Activated CD4-positive, CD25-positive, alpha-beta regulatory T cell treated with anti-CD3 and anti-CD28 coated beads, Interleukin-2, amount 50 U/mL, for 72 hours (primary cell): ENCODE measurements around the gene UBA1.

Experiments used
- DNase-seq: peaks from one replicate; pipeline ENCODE4 v3.0.0; 2021

The UBA1 gene

DNA sequence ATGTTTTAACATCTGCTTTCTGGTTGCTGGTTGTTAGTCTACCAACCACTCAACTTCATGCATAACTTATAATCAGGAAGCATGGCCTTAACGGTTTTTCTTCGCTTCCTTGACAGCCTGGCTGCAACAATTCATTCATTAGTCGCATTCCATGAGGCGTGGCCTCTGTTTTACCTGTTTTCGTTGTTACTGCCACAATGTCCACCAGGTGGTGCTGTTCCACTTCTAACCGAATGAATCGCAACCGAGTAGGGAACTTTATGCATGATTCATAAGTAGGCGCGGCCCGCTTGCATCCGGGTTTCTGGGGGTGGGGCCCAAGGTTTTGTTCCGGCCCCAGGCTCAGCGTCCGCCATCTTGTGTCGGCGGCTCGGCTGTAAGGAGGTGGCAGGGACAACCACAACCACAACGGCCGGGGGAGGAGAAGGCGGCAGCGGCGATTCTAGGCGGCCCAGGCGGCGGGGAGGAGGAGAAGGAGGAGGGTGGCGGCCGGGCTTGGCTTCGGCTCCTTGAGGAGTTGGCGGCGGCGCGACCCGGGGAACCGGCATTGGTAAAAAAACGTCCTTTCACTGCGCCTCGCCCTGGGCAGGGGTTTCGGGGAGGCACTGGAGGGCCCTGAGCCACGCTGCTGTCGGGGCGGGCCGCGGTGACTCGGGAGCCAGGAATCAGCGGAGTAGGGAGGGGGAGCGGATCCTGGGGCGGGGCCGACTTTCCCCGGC lies at the start of gene UBA1:
TSS of gene UBA1 (plus strand) at position 355 of the 719 bp plus-strand sequence. CDS start 4,974 bp downstream, outside the sequence.
- peak; percentile 96 for DNase-seq

GRCh38 chrX:47143894-47144625 lies 49.6 kb upstream of the UBA1 start:
- no peak for DNase-seq

GRCh38 chrX:47144626-47145394 lies 48.8 kb upstream of the UBA1 start, which contains the start of the genes NDUFB11 and RBM10:
Gene NDUFB11, minus strand, starts transcription at chrX:47144702. Its CDS starts 23 bp downstream, at chrX:47144679.
Gene RBM10, plus strand, starts transcription at chrX:47145221. Its CDS starts 2,261 bp downstream, at chrX:47147482.
- DNase-seq: peak; percentile 84

- DNase-seq: no peak
Measured at GRCh38 chrX:47145395-47146120, 48.1 kb upstream of the UBA1 start.

- DNase-seq: no peak
Measured at GRCh38 chrX:47146121-47146935, 47.3 kb upstream of the UBA1 start.

- DNase-seq: no peak
Measured at GRCh38 chrX:47146936-47147859, 46.4 kb upstream of the UBA1 start.

DNA sequence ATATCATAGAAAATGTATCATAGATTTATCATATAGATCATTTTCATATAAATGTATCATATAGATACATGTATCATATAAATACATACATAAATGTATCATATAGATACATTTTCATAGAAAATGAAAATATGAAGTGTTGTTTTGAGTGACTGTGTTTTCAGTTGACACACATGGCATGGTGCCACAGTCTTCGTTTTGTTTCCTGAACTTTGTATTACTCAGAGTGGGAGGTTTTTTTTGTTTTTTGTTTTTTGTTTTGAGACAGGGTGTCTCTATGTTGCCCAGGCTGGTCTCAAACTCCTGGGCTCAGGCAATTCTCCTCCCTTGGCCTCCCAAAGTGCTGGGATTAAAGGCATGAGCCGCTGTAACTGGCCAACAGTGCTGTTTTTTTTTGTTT lies 44.7 kb upstream of the UBA1 start:
- no peak for DNase-seq

DNA sequence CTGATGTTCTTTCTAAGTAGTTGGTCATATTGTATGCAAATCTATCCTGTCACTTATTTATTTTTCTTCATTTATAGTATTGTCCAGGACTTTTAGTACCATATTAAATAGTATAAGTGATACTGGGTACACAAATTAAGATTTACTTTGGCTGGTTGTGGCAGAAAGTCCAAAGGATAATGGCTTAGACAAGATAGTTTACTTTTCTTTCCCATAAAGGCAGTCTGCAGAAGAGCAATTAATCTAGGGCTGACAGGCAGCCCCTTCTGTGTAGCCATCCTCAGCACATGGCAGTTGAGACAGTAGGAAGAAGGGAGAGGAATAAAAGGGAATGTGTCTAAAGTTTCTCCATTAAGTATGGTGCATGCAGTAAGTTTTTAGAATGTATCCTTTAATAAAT lies 42.2 kb upstream of the UBA1 start:
- no peak for DNase-seq

DNA sequence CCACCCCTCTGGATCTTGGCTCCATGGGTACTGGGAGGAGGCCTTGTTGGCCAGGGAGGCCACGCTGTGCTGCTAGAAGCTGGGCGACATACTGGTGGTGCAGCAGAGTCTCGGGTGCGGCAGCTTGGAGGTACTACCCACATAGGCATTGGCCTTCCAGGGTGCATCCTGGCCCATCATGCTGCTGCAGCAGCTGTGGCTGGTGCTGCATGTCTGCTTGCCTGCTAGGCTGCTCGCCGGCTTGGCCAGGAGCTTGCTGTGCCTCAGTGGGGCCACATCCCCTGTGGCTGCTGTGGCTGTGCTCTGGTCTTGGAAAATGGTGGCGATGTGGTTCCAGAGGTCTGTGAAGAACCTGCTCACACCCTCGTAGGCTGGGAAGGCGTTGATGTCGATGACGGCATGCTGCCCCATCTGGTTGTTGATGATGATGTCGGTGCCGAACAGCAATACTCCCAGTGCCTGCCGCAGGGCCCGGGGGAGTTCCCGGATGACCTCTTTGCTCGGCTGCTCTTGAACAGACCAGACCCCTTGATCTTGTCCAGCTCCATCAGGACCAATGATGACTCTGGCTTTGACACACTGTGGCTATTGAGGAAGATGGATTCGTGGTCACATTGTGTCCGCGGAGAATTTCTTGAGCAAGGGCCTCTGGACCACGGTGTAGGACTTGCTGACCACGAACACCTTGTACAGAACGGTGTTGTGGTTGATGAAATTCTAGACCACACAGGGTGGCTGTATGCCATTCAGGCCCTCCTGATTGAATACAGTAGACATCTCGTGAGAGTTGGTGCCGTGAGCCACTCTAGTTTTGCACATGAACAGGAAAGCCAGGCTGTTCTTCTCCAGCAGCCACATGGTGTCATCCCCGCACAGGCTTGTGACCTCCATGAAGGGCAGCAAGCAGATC lies 36.8 kb upstream of the UBA1 start:
- no peak for DNase-seq

- no peak for DNase-seq
Measured at GRCh38 chrX:47158131-47158530, 35.5 kb upstream of the UBA1 start.

GRCh38 chrX:47158781-47159180 lies 34.8 kb upstream of the UBA1 start:
- DNase-seq: no peak

- no peak for DNase-seq
Measured at GRCh38 chrX:47160781-47161180, 32.8 kb upstream of the UBA1 start.

DNA sequence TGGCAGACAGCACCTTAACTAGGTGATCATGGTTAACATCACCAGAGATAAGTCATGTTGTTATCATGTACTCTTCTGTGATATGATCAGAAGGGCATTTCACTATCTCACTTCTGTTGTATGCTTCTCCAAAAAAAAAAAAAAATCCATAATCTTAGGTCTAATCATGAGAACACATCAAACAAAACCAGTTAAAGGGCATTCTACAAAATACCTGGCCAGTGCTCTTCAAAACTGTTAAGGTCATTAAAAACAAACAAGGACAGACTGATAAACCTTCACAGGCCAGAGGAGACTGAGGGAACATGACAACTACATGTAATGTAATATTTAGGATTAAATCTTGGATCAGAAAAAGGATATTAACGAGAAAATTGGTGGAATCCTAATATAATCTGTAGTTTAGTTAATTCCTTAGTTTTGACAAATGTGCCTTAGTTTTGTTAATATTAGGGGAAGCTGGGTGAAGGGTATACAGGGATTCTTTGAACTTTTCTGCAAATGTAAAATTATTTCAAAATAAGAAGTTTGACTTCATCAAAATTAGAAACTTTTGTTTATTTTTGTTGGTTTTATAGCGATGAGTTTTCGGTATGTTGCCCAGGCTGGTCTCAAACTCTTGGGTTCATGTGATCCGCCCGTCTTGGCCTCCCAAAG lies 30.6 kb upstream of the UBA1 start:
- no peak for DNase-seq

- DNase-seq: no peak
Measured at GRCh38 chrX:47164420-47164819, 29.2 kb upstream of the UBA1 start.

DNA sequence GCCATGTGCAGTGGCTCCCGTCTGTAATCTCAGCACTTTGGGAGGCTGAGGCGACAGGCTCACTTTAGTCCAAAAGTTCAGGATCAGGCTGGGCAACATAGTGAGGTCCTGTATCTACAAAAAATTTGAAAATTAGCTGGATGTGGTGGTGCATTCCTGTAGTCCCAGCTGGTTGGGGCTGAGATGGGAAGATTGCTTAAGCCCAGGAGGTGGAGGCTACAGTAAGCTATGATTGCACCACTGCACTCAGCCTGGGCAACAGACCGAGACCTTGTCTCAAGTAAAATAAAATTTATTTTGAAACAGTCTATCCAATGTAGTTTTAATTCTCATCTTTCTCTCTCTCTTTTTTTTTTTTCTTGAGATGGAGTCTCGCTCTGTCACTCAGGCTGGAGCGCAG lies 27.5 kb upstream of the UBA1 start:
- no peak for DNase-seq

DNA sequence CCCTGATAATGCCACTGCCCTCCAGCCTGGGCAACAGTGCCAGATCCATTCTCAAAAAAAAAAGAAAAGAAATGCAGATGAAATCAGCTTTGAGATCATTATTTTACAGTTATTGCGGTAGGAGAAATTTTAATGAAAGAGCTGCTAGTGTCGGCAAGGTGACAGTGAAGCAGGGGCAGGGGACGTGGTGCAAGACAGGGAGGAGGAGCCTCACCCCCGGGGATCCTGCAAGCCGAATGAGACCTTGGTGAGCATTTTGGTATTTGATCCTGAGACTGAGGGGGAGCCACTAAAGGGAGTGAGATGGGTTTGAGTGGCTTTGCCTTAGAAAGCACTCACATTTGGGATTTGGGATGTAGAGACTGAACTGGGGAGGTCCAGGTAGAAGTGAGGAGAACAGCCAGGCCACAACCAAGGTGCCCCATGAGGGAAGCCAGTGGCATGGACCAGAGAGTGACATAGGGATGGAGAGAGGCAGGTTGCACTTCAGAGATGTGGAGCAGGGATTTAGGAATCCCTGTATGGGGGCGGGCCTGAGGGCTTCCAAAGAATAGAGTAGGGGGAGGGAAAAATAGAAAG lies 25.0 kb upstream of the UBA1 start:
- no peak for DNase-seq

- no peak for DNase-seq
Measured at GRCh38 chrX:47169273-47169672, 24.4 kb upstream of the UBA1 start.

GRCh38 chrX:47169726-47170515 lies 23.7 kb upstream of the UBA1 start:
- peak; percentile 25 for DNase-seq
